BJ (cell line): ENCODE results near the gene ALS2. TPM values are rescaled to one million over a fixed set of nuclear protein-coding genes. Genes with fewer than 3 reads are reported as not detected.

ENCODE experiments used
- CTCF ChIA-PET: fragments of 350-600 bp; formaldehyde crosslinking; extraction: SDS; loops from one replicate; lab custom pipeline; 2021; ENCODE audit warnings: antibody characterized with exemption, inconsistent platforms; lab: Yijun Ruan, JAX
- POLR2A ChIA-PET: fragments of 300-600 bp; sonication (Branson Sonifier 250); formaldehyde crosslinking; extraction: SDS; loops from one replicate; lab custom pipeline; 2021; ENCODE audit warnings: antibody characterized with exemption; lab: Charles Lee
- DNase-seq: peaks from one replicate; pipeline ENCODE4 v3.0.0-alpha.2; 2011; ENCODE audit warnings: low read depth
- H3K27me3 ChIP-seq: 2 replicates; pipeline ENCODE4 v1.6.0; 2011; ENCODE audit warnings: low read length; ENCODE audit not compliant: control insufficient read depth, insufficient read depth
- H3K36me3 ChIP-seq: 2 replicates; pipeline ENCODE4 v1.5.1; 2011; ENCODE audit warnings: low read length; ENCODE audit not compliant: control insufficient read depth, insufficient read depth
- H3K4me3 ChIP-seq: 2 replicates; pipeline ENCODE4 v1.5.1; 2011; ENCODE audit warnings: low read depth, mild to moderate bottlenecking, control low read depth, low read length
- CTCF ChIP-seq: IDR thresholded peaks from 2 replicates; pipeline ENCODE4 v1.5.1; 2011; ENCODE audit warnings: low read depth, mild to moderate bottlenecking, control low read depth, inconsistent platforms, low read length, moderate library complexity; ENCODE audit not compliant: insufficient read depth
- polyA plus RNA-seq: library from polyadenylated mRNA; depleted of rRNA; stranded (reverse); fragments of >200 nt; gene quantifications from 2 replicates; pipeline ENCODE4 v1.2.3, GENCODE V29; 2011; rRNA removed
- small RNA-seq: library from RNA; depleted of rRNA; stranded (forward); fragments of <200 nt; gene quantifications from one replicate; pipeline ENCODE3, GENCODE V24; 2012; ENCODE audit warnings: low replicate concordance, low read depth; ENCODE audit not compliant: insufficient read length

The ALS2 gene
- polyA plus RNA-seq, 1 experiment = 20.5 TPM

GRCh38 chr2:201656740-201657139, 124.0 kb downstream of the ALS2 start:
- H3K4me3 ChIP-seq = no peak overlapping the region
- no peak for DNase-seq
- POLR2A ChIA-PET = no interaction called here
- H3K27me3 ChIP-seq = no peaks in the 10 kb centered on the region
- no peak for TF ChIP-seq CTCF
- CTCF ChIA-PET = interaction anchor here (0.6 kb wide), 1 partner anchor 14 kb away, joined by 3 read pairs; no protein-coding TSS in a partner anchor
- no peaks in the 10 kb centered on the region for H3K36me3 ChIP-seq

- ChIA-PET POLR2A (no interaction called here), CTCF (interaction anchor here (0.6 kb wide), 1 partner anchor 17 kb away, joined by 5 read pairs; no protein-coding TSS in a partner anchor)
- Histone ChIP-seq H3K4me3 (no peak overlapping the region), H3K36me3 (no peaks in the 10 kb centered on the region), H3K27me3 (no peaks in the 10 kb centered on the region)
- TF ChIP-seq CTCF = no peak
- no peak for DNase-seq
Observed at GRCh38 chr2:201656102-201656501, 124.6 kb downstream of the ALS2 start.

GRCh38 chr2:201654616-201655384, 125.9 kb downstream of the ALS2 start:
- ChIA-PET POLR2A (interaction anchor here (0.6 kb wide), 1 partner anchor 12 kb away, joined by 3 read pairs; no protein-coding TSS in a partner anchor), CTCF (interaction anchor here (0.6 to 1.7 kb wide), 4 partner anchors 10 to 41 kb away, joined by 3 to 9 read pairs (median 4); no protein-coding TSS in a partner anchor)
- Histone ChIP-seq H3K36me3 (no peaks in the 10 kb centered on the region), H3K27me3 (no peaks in the 10 kb centered on the region), H3K4me3 (no peak overlapping the region)
- no peak for TF ChIP-seq CTCF
- peak; percentile 72 for DNase-seq

- POLR2A ChIA-PET = no interaction called here
- CTCF ChIA-PET = no interaction called here
- H3K4me3 ChIP-seq = no peak overlapping the region
- no peak for DNase-seq
- H3K36me3 ChIP-seq = no peaks in the 10 kb centered on the region
- TF ChIP-seq CTCF = no peak
- H3K27me3 ChIP-seq = no peaks in the 10 kb centered on the region
Observed at GRCh38 chr2:201653221-201653620, 127.5 kb downstream of the ALS2 start.

Small RNAs within 50 kb of the gene (small RNA-seq; reads per million reads assigned to genes)
- gene RF00019 (not detected), gene UBE2V1P11 (not detected)

Other genes starting within 250 kb of the ALS2 start
- 48.6 and 83.7 TPM in 2 replicates for gene TMEM237, start 137.4 kb downstream of the ALS2 start, polyA plus RNA-seq
- gene MPP4, start 82.3 kb downstream of the ALS2 start, polyA plus RNA-seq = 3.8 and 5.9 TPM in 2 replicates
- gene CDK15, start 25.6 kb upstream of the ALS2 start, polyA plus RNA-seq = 8.2 and 11.4 TPM in 2 replicates